ENCODE results near the gene ZFP62. TPM values are rescaled to one million over a fixed set of nuclear protein-coding genes. Genes with fewer than 3 reads are reported as not detected.

The ZFP62 gene
- total RNA-seq, 1 donor from 2014 or later = 65.4 TPM

DNA sequence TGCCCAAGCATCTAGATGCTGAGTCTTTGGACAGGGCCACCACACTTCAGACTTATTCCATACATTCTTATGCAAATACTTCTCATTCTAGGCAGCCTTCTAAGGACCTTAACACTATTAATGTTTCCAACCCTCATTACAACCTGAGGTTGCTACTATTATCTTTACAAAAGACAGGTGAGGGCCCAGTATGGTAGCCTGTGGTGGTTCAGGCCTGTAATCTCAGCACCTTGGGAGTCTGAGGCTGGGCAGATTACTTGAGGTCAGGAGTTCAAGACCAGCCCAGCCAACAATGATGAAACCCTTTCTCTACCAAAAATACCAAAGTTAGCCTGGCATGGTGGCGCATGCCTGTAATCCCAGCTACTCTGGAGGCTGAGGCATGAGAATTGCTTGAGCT is 16.2 kb downstream of the ZFP62 start:
- peaks cover 3% of the 10 kb centered on the region for H3K27me3 Mint-ChIP-seq (ENCODE audit: insufficient read depth, low read depth)
- Histone ChIP-seq H3K4me1 (no peaks in the 10 kb centered on the region), H2AFZ (replicated peaks) (no peak overlapping the region), H4K20me1 (ENCODE audit: low read depth) (no peaks in the 10 kb centered on the region), H3K27me3 (no peaks in the 10 kb centered on the region), H3K9me3 (ENCODE audit: low read depth) (peaks cover 28% of the 10 kb centered on the region), H3K36me3 (peaks cover 29% of the 10 kb centered on the region), H3F3A (ENCODE audit: low read depth) (peaks cover 12% of the 10 kb centered on the region), H3K9ac (no peak overlapping the region), H3K4me2 (no peak overlapping the region), H3K4me3 (no peak overlapping the region), H3K79me2 (ENCODE audit: low read depth) (no peaks in the 10 kb centered on the region), H3K27ac (no peak overlapping the region)
- peaks cover 52% of the 10 kb centered on the region for H3K36me3 Mint-ChIP-seq
- no peaks in the 10 kb centered on the region for H3K4me1 Mint-ChIP-seq
- H3K27ac Mint-ChIP-seq = no peak overlapping the region
- peaks cover 53% of the 10 kb centered on the region for H3K9me3 Mint-ChIP-seq
- H3K4me3 Mint-ChIP-seq = no peak overlapping the region
- no peak for DNase-seq (ENCODE audit: low spot score)
- TF ChIP-seq CTCF (IDR thresholded peaks at IDR 0.05) = no peak
- no peak for TF ChIP-seq EZH2 (IDR thresholded peaks at IDR 0.05)

DNA sequence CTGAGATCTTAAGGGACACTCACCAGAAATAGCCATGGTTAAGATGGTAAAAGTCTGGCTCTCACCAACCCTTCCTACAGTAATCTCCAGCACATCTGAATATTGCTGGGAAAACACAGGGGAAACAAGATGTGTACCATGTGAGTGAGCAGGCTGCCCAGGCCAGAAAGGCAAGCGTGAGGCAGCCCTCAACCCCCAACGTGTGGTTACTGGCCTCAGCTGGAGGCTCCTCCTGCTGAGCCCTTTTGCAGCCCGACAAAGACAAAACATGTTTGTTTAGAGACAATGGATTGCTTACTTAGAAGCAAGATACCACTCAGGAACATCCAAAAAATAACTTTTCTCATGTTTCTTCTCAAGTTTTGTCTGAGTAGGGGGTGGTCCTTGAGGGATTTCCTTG is 16.6 kb downstream of the ZFP62 start:
- Histone ChIP-seq H3K9me3 (ENCODE audit: low read depth) (peaks cover 24% of the 10 kb centered on the region), H3K9ac (no peak overlapping the region), H3K4me1 (no peaks in the 10 kb centered on the region), H3K27me3 (no peaks in the 10 kb centered on the region), H4K20me1 (ENCODE audit: low read depth) (no peaks in the 10 kb centered on the region), H3F3A (ENCODE audit: low read depth) (peaks cover 11% of the 10 kb centered on the region), H2AFZ (replicated peaks) (no peak overlapping the region), H3K36me3 (peaks cover 24% of the 10 kb centered on the region), H3K4me2 (no peak overlapping the region), H3K27ac (no peak overlapping the region), H3K4me3 (no peak overlapping the region), H3K79me2 (ENCODE audit: low read depth) (no peaks in the 10 kb centered on the region)
- DNase-seq (ENCODE audit: low spot score) = no peak
- Mint-ChIP-seq H3K9me3 (peaks cover 49% of the 10 kb centered on the region), H3K27ac (no peak overlapping the region), H3K27me3 (ENCODE audit: insufficient read depth, low read depth) (peaks cover 3% of the 10 kb centered on the region), H3K4me3 (no peak overlapping the region), H3K36me3 (peaks cover 47% of the 10 kb centered on the region), H3K4me1 (no peaks in the 10 kb centered on the region)
- TF ChIP-seq CTCF (IDR thresholded peaks at IDR 0.05) = no peak
- no peak for TF ChIP-seq EZH2 (IDR thresholded peaks at IDR 0.05)
- TF ChIP-seq EZH2phosphoT487 (IDR thresholded peaks at IDR 0.05) = no peak

- peaks cover 2% of the 10 kb centered on the region for H3K27me3 Mint-ChIP-seq (ENCODE audit: insufficient read depth, low read depth)
- DNase-seq (ENCODE audit: low spot score) = no peak
- Histone ChIP-seq H3K4me3 (no peak overlapping the region), H3K4me1 (no peaks in the 10 kb centered on the region), H4K20me1 (ENCODE audit: low read depth) (no peaks in the 10 kb centered on the region), H3K9ac (no peak overlapping the region), H3K27me3 (no peaks in the 10 kb centered on the region), H3K27ac (no peak overlapping the region), H3K79me2 (ENCODE audit: low read depth) (no peaks in the 10 kb centered on the region), H3K9me3 (ENCODE audit: low read depth) (no peaks in the 10 kb centered on the region), H2AFZ (replicated peaks) (no peak overlapping the region), H3K4me2 (no peak overlapping the region), H3K36me3 (peaks cover 4% of the 10 kb centered on the region), H3F3A (ENCODE audit: low read depth) (peaks cover 17% of the 10 kb centered on the region)
- no peak for TF ChIP-seq CTCF (IDR thresholded peaks at IDR 0.05)
- TF ChIP-seq EZH2phosphoT487 (IDR thresholded peaks at IDR 0.05) = no peak
- no peak for TF ChIP-seq EZH2 (IDR thresholded peaks at IDR 0.05)
- no peak overlapping the region for H3K27ac Mint-ChIP-seq
- H3K36me3 Mint-ChIP-seq = peaks cover 7% of the 10 kb centered on the region
- H3K9me3 Mint-ChIP-seq = peaks cover 8% of the 10 kb centered on the region
- H3K4me3 Mint-ChIP-seq = no peak overlapping the region
- H3K4me1 Mint-ChIP-seq = no peaks in the 10 kb centered on the region
Observed at GRCh38 chr5:180839935-180840334, 21.1 kb downstream of the ZFP62 start.
